Endothelial cell of umbilical vein (primary cell): ENCODE measurements around the gene ARRB1. TPM values are rescaled to one million over a fixed set of nuclear protein-coding genes. Genes with fewer than 3 reads are reported as not detected.

ENCODE experiments used
- BruUV-seq: library from RNA; stranded (reverse); fragments of 400-500 nt; replicated peaks from 2 replicates; lab custom pipeline; 2021; lab: Mats Ljungman, UMichigan
- CTCF ChIA-PET: fragments of 300-600, 350-600 bp; sonication (Branson Sonifier 250); formaldehyde crosslinking; loops from one replicate; lab custom pipeline; 2021; ENCODE audit warnings: antibody characterized with exemption, inconsistent platforms; lab: Charles Lee
- POLR2A ChIA-PET: fragments of 300-600, 350-600 bp; sonication (Branson Sonifier 250); formaldehyde crosslinking; loops from one replicate; lab custom pipeline; 2021; ENCODE audit warnings: antibody characterized with exemption, inconsistent platforms; lab: Charles Lee
- DNase-seq: peaks from one replicate; pipeline ENCODE4 v3.0.0-alpha.2; 2011; ENCODE audit warnings: low read depth, low spot score
- FAIRE-seq: peaks from 2 replicates; lab custom pipeline; 2011; peaks lifted over from hg19 to GRCh38; lab: Jason Lieb, UNC
- H2AFZ ChIP-seq: 2 replicates; pipeline ENCODE4 v1.6.0; 2012; ENCODE audit warnings: low read depth, low read length, control low read depth, inconsistent platforms
- H3K27ac ChIP-seq: 2 replicates; pipeline ENCODE4 v1.5.1; 2011; ENCODE audit warnings: low read depth, mild to moderate bottlenecking, control low read depth, low read length, moderate library complexity; ENCODE audit not compliant: insufficient read depth
- H3K27me3 ChIP-seq, 2 experiments: 2 replicates each; pipeline versions ENCODE4 v1.6.0 to v1.6.1; 2011; ENCODE audit warnings: low read length in 2 of 2, mixed read lengths in 1 of 2; ENCODE audit not compliant: control insufficient read depth in 2 of 2, insufficient read depth in 2 of 2
- H3K36me3 ChIP-seq, 2 experiments: 2 replicates in 1 of 2; 3 replicates in 1 of 2; pipeline ENCODE4 v1.5.1; 2011; ENCODE audit warnings: low read length in 2 of 2, mild to moderate bottlenecking in 1 of 2, moderate library complexity in 1 of 2; ENCODE audit not compliant: control insufficient read depth in 2 of 2, insufficient read depth in 2 of 2; ENCODE audit errors: extremely low read depth in 1 of 2
- H3K4me1 ChIP-seq: 3 replicates; pipeline ENCODE4 v1.5.1; 2011; ENCODE audit warnings: mild to moderate bottlenecking, low read length; ENCODE audit not compliant: control insufficient read depth, insufficient read depth; ENCODE audit errors: extremely low read depth
- H3K4me2 ChIP-seq: 2 replicates; pipeline ENCODE4 v1.6.1; 2011; ENCODE audit warnings: low read length, control low read depth, mixed read lengths; ENCODE audit not compliant: insufficient read depth
- H3K4me3 ChIP-seq, 3 experiments: fragments of 200-600 bp in 1 of 3; sonication (generic), shearing (Covaris generic) in 1 of 3; replicated peaks in 1 of 3; 2 replicates each; pipeline ENCODE4 v1.5.1; 2011 to 2016; ENCODE audit warnings: control low read depth in 3 of 3, low read length in 3 of 3, mild to moderate bottlenecking in 2 of 3, inconsistent platforms in 1 of 3, low read depth in 1 of 3, moderate library complexity in 1 of 3; ENCODE audit not compliant: insufficient read depth in 1 of 3
- H3K79me2 ChIP-seq: 2 replicates; pipeline ENCODE4 v1.6.0; 2012; ENCODE audit warnings: low read length, inconsistent platforms; ENCODE audit not compliant: control insufficient read depth, insufficient read depth
- H3K9ac ChIP-seq: replicated peaks from 2 replicates; pipeline ENCODE3; 2011; ENCODE audit warnings: low read length, control low read depth; ENCODE audit not compliant: insufficient read depth; ENCODE audit errors: extremely low read depth
- H3K9me1 ChIP-seq: replicated peaks from 3 replicates; pipeline ENCODE4 v1.6.0; 2011; ENCODE audit warnings: mild to moderate bottlenecking, low read length; ENCODE audit not compliant: control insufficient read depth, insufficient read depth; ENCODE audit errors: extremely low read depth
- H3K9me3 ChIP-seq: replicated peaks from 2 replicates; pipeline ENCODE4 v1.5.1; 2012; ENCODE audit warnings: low read length, inconsistent platforms; ENCODE audit not compliant: control insufficient read depth, insufficient read depth
- H4K20me1 ChIP-seq: replicated peaks from 2 replicates; pipeline ENCODE3; 2011; ENCODE audit warnings: mild to moderate bottlenecking, low read length; ENCODE audit not compliant: control insufficient read depth, insufficient read depth; ENCODE audit errors: extremely low read depth
- EZH2 ChIP-seq: IDR thresholded peaks from 2 replicates; pipeline ENCODE4 v1.6.1; 2012; ENCODE audit warnings: borderline replicate concordance, low read depth, mild to moderate bottlenecking, moderate library complexity, low read length, inconsistent platforms; ENCODE audit not compliant: severe bottlenecking
- FOS ChIP-seq: IDR thresholded peaks from 2 replicates; pipeline ENCODE4 v1.6.1; 2011; ENCODE audit warnings: mild to moderate bottlenecking, low read length, moderate library complexity, borderline replicate concordance; ENCODE audit not compliant: insufficient read depth
- GATA2 ChIP-seq: IDR thresholded peaks from 2 replicates; pipeline ENCODE4 v1.7.0; 2011; ENCODE audit warnings: low read depth, mild to moderate bottlenecking, moderate library complexity, mixed read lengths, low read length; ENCODE audit not compliant: insufficient read length, insufficient read depth
- JUN ChIP-seq: IDR thresholded peaks from 2 replicates; pipeline ENCODE4 v1.6.1; 2011; ENCODE audit warnings: borderline replicate concordance, low read depth; ENCODE audit not compliant: insufficient read length, insufficient read depth
- MYC ChIP-seq: IDR thresholded peaks from one replicate; pipeline ENCODE4 v1.6.1; 2011; ENCODE audit warnings: mild to moderate bottlenecking, low read depth, low read length
- POLR2A ChIP-seq: IDR thresholded peaks from 2 replicates; pipeline ENCODE4 v1.6.1; 2012; ENCODE audit warnings: low read depth, mild to moderate bottlenecking, control low read depth, low read length
- POLR2AphosphoS5 ChIP-seq: IDR thresholded peaks from 2 replicates; pipeline ENCODE4 v1.6.1; 2012; ENCODE audit warnings: low read depth, mild to moderate bottlenecking, control low read depth, low read length, moderate library complexity; ENCODE audit not compliant: insufficient read depth
- dilution Hi-C: fragments of 300-500 bp; cut with MboI; formaldehyde crosslinking; loops from one replicate; pipeline ENCODE4 v1.15.0; 2019; ENCODE audit warnings: low sequenced_read_pairs; ENCODE audit not compliant: extremely low pct_ligation_motif_present
- intact Hi-C: fragments of 100-400 bp; cut with micrococcal nuclease; formaldehyde crosslinking; loops from one replicate; pipeline ENCODE4 v1.10.0; 2022
- polyA plus RNA-seq, 4 experiments: library from polyadenylated mRNA; depleted of rRNA in 3 of 4; stranded (reverse) in 3 of 4; unstranded in 1 of 4; fragments of >200 nt; gene quantifications; 2 replicates each; pipeline versions ENCODE4 v1.2.1 to v1.2.3, GENCODE V29; 2011 to 2012; ENCODE audit warnings: missing spikeins in 1 of 4
- total RNA-seq: library from RNA; stranded (reverse); gene quantifications from 2 replicates; pipeline ENCODE4 v1.2.3, GENCODE V29; 2021
- TF ChIP-seq, protein P1 (sequence below): IDR thresholded peaks from 2 replicates; pipeline ENCODE4 v1.6.1; 2011; ENCODE audit not compliant: insufficient read depth, insufficient read length
- TF ChIP-seq, protein P2 (sequence below), 2 donors: IDR thresholded peaks; 1 replicate in 1 of 2; 2 replicates in 1 of 2; pipeline ENCODE4 v1.5.1; 2011; ENCODE audit warnings: low read length in 2 of 2, mild to moderate bottlenecking in 2 of 2, moderate library complexity in 2 of 2, control low read depth in 1 of 2, inconsistent platforms in 1 of 2, low read depth in 1 of 2; ENCODE audit not compliant: insufficient read depth in 1 of 2; ENCODE audit errors: extremely low read depth in 1 of 2

Gene ARRB1
- total and polyA plus RNA-seq, 2 donors (not counting 3 experiments of a cell fraction or from before 2014, with no cell fraction given): 63.9 to 92.6 TPM

DNA sequence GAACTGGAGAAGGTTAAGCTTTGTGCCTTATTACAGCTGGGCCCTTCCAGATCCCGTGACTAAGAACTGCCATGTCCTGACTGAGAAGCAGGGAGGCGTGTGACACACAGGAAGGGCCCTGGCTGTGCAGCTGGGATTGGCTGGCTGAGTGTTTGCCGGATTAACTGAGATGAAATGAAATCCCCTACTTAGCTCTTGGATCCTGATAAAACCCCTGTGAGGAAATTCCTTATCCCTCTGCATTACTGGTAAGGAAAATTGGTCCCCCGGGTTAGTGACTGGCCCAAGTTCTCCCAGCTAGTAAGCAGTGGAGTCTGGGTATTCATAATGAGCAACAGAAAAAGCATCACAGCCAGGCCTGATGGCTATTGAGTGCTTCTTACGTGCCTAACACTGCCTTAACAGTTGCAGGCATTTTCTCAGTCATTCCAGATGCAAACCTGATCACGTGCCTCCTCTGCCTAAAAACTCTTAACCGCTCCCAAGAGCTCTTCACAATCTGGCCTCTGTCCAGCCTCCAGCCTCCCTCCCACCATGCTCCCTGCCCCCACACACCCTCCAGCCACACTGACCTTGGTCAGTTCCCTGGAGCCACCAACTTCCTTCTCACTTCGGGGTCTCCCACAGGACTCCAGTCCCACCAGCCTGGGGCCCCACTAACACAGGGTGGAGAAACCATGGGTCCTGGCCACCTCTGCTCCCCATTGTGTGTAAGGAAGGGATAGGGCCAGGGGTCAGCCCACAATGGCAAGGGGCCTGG, 37.8 kb downstream of the ARRB1 start:
- H3K9ac ChIP-seq: peak overlapping the region; percentile 28
- no peaks in the 10 kb centered on the region for H3K9me1 ChIP-seq
- H3K4me2 ChIP-seq: no peak overlapping the region
- H3K27ac ChIP-seq: peak overlapping the region; percentile 72
- FAIRE-seq (peak; percentile 98), DNase-seq (peak; percentile 90)
- H3K36me3 ChIP-seq: peaks cover 0 to 18% of the 10 kb centered on the region in 2 experiments
- H3K4me3 ChIP-seq: no peak overlapping the region
- H3K9me3 ChIP-seq: no peaks in the 10 kb centered on the region
- POLR2A ChIA-PET: interaction anchor here (0.6 to 1.1 kb wide), 3 partner anchors 13 to 33 kb away, joined by 3 to 4 read pairs (median 3); no protein-coding TSS in a partner anchor
- H2AFZ ChIP-seq: peak overlapping the region; percentile 29
- peaks cover 18% of the 10 kb centered on the region for H3K79me2 ChIP-seq
- no TSS peak for BruUV-seq
- no peaks in the 10 kb centered on the region for H3K27me3 ChIP-seq
- TF ChIP-seq POLR2A (peak; percentile 54), GATA2 (no peak), MYC (no peak), POLR2AphosphoS5 (peak; percentile 15), FOS (peak; percentile 27)
- intact Hi-C loops (loop anchor here (1.0 kb wide), 1 partner anchor 13 kb away; no protein-coding TSS in a partner anchor), dilution Hi-C loops (no loop called here)
- peaks cover 33% of the 10 kb centered on the region for H3K4me1 ChIP-seq
- CTCF ChIA-PET: interaction anchor here (0.5 to 2.7 kb wide), 11 partner anchors 13 to 74 kb away, joined by 3 to 20 read pairs (median 3); no protein-coding TSS in a partner anchor
- no peaks in the 10 kb centered on the region for H4K20me1 ChIP-seq

DNA sequence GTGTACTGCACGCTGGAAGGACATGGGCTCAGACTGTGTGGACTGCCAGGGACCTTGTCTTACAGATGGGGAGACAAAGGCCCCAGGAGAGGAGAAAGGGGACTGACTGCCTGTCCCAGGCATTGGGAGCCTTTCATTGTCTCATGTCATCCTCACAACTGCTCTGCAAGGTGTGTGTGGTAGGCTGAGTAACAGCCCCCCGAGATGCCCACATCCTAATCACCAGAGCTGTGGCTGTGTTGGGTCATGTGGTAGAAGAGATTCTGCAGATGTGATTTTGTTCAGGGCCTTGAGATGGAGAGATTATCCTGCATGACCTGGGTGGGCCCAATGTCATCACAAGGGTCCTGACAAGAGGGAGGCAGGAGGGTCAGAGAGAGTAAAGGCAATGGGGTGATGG, 39.1 kb downstream of the ARRB1 start:
- no peak overlapping the region for H3K9ac ChIP-seq
- no peaks in the 10 kb centered on the region for H3K9me3 ChIP-seq
- no peaks in the 10 kb centered on the region for H4K20me1 ChIP-seq
- H3K27ac ChIP-seq: peak overlapping the region; percentile 1
- peaks cover 33% of the 10 kb centered on the region for H3K4me1 ChIP-seq
- H3K4me2 ChIP-seq: no peak overlapping the region
- no peak for DNase-seq
- FAIRE-seq: no peak
- POLR2A ChIA-PET: no interaction called here
- no peaks in the 10 kb centered on the region for H3K27me3 ChIP-seq
- dilution Hi-C loops (no loop called here), intact Hi-C loops (no loop called here)
- TF ChIP-seq, protein P1, sequence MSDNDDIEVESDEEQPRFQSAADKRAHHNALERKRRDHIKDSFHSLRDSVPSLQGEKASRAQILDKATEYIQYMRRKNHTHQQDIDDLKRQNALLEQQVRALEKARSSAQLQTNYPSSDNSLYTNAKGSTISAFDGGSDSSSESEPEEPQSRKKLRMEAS: no peak
- TF ChIP-seq GATA2 (no peak), JUN (no peak), POLR2A (no peak), FOS (no peak), POLR2AphosphoS5 (no peak), MYC (no peak), EZH2 (no peak)
- TF ChIP-seq, protein P2, sequence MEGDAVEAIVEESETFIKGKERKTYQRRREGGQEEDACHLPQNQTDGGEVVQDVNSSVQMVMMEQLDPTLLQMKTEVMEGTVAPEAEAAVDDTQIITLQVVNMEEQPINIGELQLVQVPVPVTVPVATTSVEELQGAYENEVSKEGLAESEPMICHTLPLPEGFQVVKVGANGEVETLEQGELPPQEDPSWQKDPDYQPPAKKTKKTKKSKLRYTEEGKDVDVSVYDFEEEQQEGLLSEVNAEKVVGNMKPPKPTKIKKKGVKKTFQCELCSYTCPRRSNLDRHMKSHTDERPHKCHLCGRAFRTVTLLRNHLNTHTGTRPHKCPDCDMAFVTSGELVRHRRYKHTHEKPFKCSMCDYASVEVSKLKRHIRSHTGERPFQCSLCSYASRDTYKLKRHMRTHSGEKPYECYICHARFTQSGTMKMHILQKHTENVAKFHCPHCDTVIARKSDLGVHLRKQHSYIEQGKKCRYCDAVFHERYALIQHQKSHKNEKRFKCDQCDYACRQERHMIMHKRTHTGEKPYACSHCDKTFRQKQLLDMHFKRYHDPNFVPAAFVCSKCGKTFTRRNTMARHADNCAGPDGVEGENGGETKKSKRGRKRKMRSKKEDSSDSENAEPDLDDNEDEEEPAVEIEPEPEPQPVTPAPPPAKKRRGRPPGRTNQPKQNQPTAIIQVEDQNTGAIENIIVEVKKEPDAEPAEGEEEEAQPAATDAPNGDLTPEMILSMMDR (IDR thresholded peaks at IDR 0.05; ENCODE audit: extremely low read depth in 1 of 2, insufficient read depth in 1 of 2, low read depth in 1 of 2, low read length in 2 of 2): no peak
- peaks cover 16% of the 10 kb centered on the region for H3K79me2 ChIP-seq
- no TSS peak for BruUV-seq
- no peak overlapping the region for H3K4me3 ChIP-seq
- H3K36me3 ChIP-seq: peaks cover 0 to 18% of the 10 kb centered on the region in 2 experiments
- CTCF ChIA-PET: interaction anchor here (0.7 to 1.7 kb wide), 2 partner anchors 24 to 73 kb away, joined by 3 read pairs; no protein-coding TSS in a partner anchor
- peak overlapping the region; percentile 39 for H2AFZ ChIP-seq
- no peaks in the 10 kb centered on the region for H3K9me1 ChIP-seq
